Right lobe of liver (tissue), 6 donors: ENCODE measurements around the gene PSMB9. TPM values are rescaled to one million over a fixed set of nuclear protein-coding genes. Genes with fewer than 3 reads are reported as not detected.

ENCODE experiments used
- ATAC-seq, 4 donors: fragments of 200-7000 bp; cut with Tn5 transposase; one replicate each; pipeline ENCODE4 v1.9.1; 2020; ENCODE audit warnings: mild to moderate bottlenecking in 4 of 4, moderate library complexity in 4 of 4
- DNase-seq, 3 donors: peaks; one replicate each; pipeline ENCODE4 v3.0.0-alpha.2; 2020
- H3K27ac ChIP-seq, 3 donors: fragments of 200-600 bp; one replicate each; pipeline ENCODE4 v1.8.0; 2022
- H3K27me3 ChIP-seq, 2 donors: fragments of 200-600 bp; one replicate each; pipeline ENCODE4 v1.8.0; 2022
- H3K36me3 ChIP-seq, 4 donors: fragments of 200-600 bp; sonication (generic) in 1 of 4; one replicate each; pipeline versions ENCODE4 v1.5.1 to v1.8.0; 2017 to 2022; ENCODE audit warnings: control low read depth in 1 of 4
- H3K4me1 ChIP-seq, 4 donors: fragments of 200-600 bp; sonication (generic) in 1 of 4; one replicate each; pipeline versions ENCODE4 v1.5.1 to v1.8.0; 2017 to 2022; ENCODE audit warnings: control low read depth in 1 of 4
- H3K4me3 ChIP-seq, 3 donors: fragments of 200-600 bp; one replicate each; pipeline ENCODE4 v1.8.0; 2022
- H3K9me3 ChIP-seq, 4 donors: fragments of 200-600 bp; sonication (generic) in 1 of 4; one replicate each; pipeline versions ENCODE4 v1.5.1 to v1.8.0; 2017 to 2022; ENCODE audit warnings: control low read depth in 1 of 4
- POLR2A ChIP-seq: fragments of 450-650 bp; IDR thresholded peaks from one replicate; pipeline ENCODE4 v1.6.1; 2017; ENCODE audit warnings: antibody characterized with exemption, mild to moderate bottlenecking
- WGBS: methylation state at CpG from one replicate; pipeline ENCODE4 v1.1.6; 2018; ENCODE audit warnings: low coverage, low lambda C conversion rate; ENCODE audit not compliant: insufficient coverage; ENCODE audit errors: missing lambda C conversion rate; 5-methylcytosine and 5-hydroxymethylcytosine counted together
- intact Hi-C, 2 donors: fragments of 100-400 bp; cut with DNase I; formaldehyde crosslinking; loops; one replicate each; pipeline versions ENCODE4 v1.11.2 to v1.14.1; 2022
- total RNA-seq, 6 experiments: library from RNA; depleted of rRNA in 2 of 6; stranded (reverse); fragments of >200 nt in 2 of 6; fragmentation: NEBNext Ultra II Directional in 3 of 6; extraction: Animal tissue kit (Norgen Biotek cat#: 25700) in 3 of 6; gene quantifications; one replicate each; pipeline versions ENCODE4 v1.1.0 to v1.2.4, GENCODE V29; 2016 to 2023
- TF ChIP-seq, protein P1 (sequence below), 4 donors: fragments of 200-600 bp in 3 of 4; fragments of 450-650 bp in 1 of 4; IDR thresholded peaks; one replicate each; pipeline versions ENCODE4 v1.5.1 to v1.8.0; 2016 to 2022; ENCODE audit warnings: antibody characterized with exemption in 4 of 4, mild to moderate bottlenecking in 2 of 4
- donor health status: DM: no; HTN: yes; CAD: no.
- donor health status: DM: no; HTN: no; CAD: no.
- donor health status: DM: no; HTN: no; CAD: no.
- donor health status: DM: no; HTN: yes; CAD: no.
- donor health status: DM: no; HTN: yes; CAD: no.

PSMB9 gene
- total RNA-seq, 6 experiments from 2014 or later = 7.1 to 33.2 (median 18.0) TPM

GRCh38 chr6:32819729-32820128, 34.3 kb upstream of the PSMB9 start:
- no peaks in the 10 kb centered on the region for H3K9me3 ChIP-seq
- no peak for ATAC-seq
- intact Hi-C loops = no loop called here

GRCh38 chr6:32825966-32826365, 28.0 kb upstream of the PSMB9 start:
- no peaks in the 10 kb centered on the region for H3K27me3 ChIP-seq
- TF ChIP-seq POLR2A = no peak
- TF ChIP-seq, protein P1, sequence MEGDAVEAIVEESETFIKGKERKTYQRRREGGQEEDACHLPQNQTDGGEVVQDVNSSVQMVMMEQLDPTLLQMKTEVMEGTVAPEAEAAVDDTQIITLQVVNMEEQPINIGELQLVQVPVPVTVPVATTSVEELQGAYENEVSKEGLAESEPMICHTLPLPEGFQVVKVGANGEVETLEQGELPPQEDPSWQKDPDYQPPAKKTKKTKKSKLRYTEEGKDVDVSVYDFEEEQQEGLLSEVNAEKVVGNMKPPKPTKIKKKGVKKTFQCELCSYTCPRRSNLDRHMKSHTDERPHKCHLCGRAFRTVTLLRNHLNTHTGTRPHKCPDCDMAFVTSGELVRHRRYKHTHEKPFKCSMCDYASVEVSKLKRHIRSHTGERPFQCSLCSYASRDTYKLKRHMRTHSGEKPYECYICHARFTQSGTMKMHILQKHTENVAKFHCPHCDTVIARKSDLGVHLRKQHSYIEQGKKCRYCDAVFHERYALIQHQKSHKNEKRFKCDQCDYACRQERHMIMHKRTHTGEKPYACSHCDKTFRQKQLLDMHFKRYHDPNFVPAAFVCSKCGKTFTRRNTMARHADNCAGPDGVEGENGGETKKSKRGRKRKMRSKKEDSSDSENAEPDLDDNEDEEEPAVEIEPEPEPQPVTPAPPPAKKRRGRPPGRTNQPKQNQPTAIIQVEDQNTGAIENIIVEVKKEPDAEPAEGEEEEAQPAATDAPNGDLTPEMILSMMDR (IDR thresholded peaks at IDR 0.05) = peak; percentile 35 to 59 (median 44)
- no peak for DNase-seq
- H3K27ac ChIP-seq = no peak overlapping the region
- WGBS = 48% methylated on average over 2 of the region's 2 CpGs
- no peaks in the 10 kb centered on the region for H3K4me1 ChIP-seq
- intact Hi-C loops = no loop called here
- peak; percentile 75 to 94 (median 78) for ATAC-seq
- H3K36me3 ChIP-seq = peaks cover 0 to 14% (median 1%) of the 10 kb centered on the region in 4 donors
- no peaks in the 10 kb centered on the region for H3K9me3 ChIP-seq
- H3K4me3 ChIP-seq = no peak overlapping the region

More at GRCh38 chr6:32819729-32820128, 34.3 kb upstream of the PSMB9 start:
- TF ChIP-seq, protein P1 (IDR thresholded peaks at IDR 0.05) = no peak
- no peak for TF ChIP-seq POLR2A
- WGBS = 42% methylated on average over 2 of the region's 3 CpGs
- no peak overlapping the region for H3K27ac ChIP-seq
- no peak for DNase-seq
- H3K36me3 ChIP-seq = no peaks in the 10 kb centered on the region
- H3K4me1 ChIP-seq = no peaks in the 10 kb centered on the region
- no peak overlapping the region for H3K4me3 ChIP-seq
- no peaks in the 10 kb centered on the region for H3K27me3 ChIP-seq

- no peak for ATAC-seq
- Histone ChIP-seq H3K4me1 (no peaks in the 10 kb centered on the region), H3K27me3 (no peaks in the 10 kb centered on the region), H3K4me3 (no peak overlapping the region), H3K36me3 (peaks cover 0 to 22% (median 1%) of the 10 kb centered on the region in 4 donors), H3K9me3 (no peaks in the 10 kb centered on the region), H3K27ac (no peak overlapping the region)
- WGBS = 63% methylated on average over 3 of the region's 3 CpGs
- DNase-seq = no peak
- intact Hi-C loops = no loop called here
- no peak for TF ChIP-seq POLR2A
- TF ChIP-seq, protein P1 (IDR thresholded peaks at IDR 0.05) = no peak
These were observed 27.0 kb upstream of the PSMB9 start for GRCh38 chr6:32827025-32827424.

GRCh38 chr6:32829495-32829894, 24.5 kb upstream of the PSMB9 start:
- 76% methylated on average over 6 of the region's 7 CpGs for WGBS
- H3K36me3 ChIP-seq = peaks cover 0 to 22% (median 1%) of the 10 kb centered on the region in 4 donors
- no peak for DNase-seq
- H3K27me3 ChIP-seq = no peaks in the 10 kb centered on the region
- H3K4me1 ChIP-seq = no peaks in the 10 kb centered on the region
- no peak for ATAC-seq
- H3K9me3 ChIP-seq = no peaks in the 10 kb centered on the region
- intact Hi-C loops = no loop called here
- no peak overlapping the region for H3K27ac ChIP-seq
- H3K4me3 ChIP-seq = no peak overlapping the region
- TF ChIP-seq, protein P1 (IDR thresholded peaks at IDR 0.05) = no peak
- TF ChIP-seq POLR2A = no peak

GRCh38 chr6:32830017-32830416, 24.0 kb upstream of the PSMB9 start:
- no peak overlapping the region for H3K4me3 ChIP-seq
- H3K9me3 ChIP-seq = no peaks in the 10 kb centered on the region
- intact Hi-C loops = no loop called here
- ATAC-seq = no peak
- DNase-seq = no peak
- WGBS = 88% methylated on average over 2 of the region's 5 CpGs
- H3K27me3 ChIP-seq = no peaks in the 10 kb centered on the region
- no peak overlapping the region for H3K27ac ChIP-seq
- no peaks in the 10 kb centered on the region for H3K4me1 ChIP-seq
- TF ChIP-seq POLR2A = no peak
- TF ChIP-seq, protein P1 (IDR thresholded peaks at IDR 0.05) = no peak
- peaks cover 0 to 22% (median 1%) of the 10 kb centered on the region in 4 donors for H3K36me3 ChIP-seq
